GM10266 (cell line): ENCODE results near the gene CLINT1.

Experiments
- DNase-seq: peaks from one replicate; pipeline ENCODE4 v3.0.0; 2012; ENCODE audit errors: extremely low spot score
- CTCF ChIP-seq: IDR thresholded peaks from 2 replicates; pipeline ENCODE4 v1.5.1; 2012; ENCODE audit warnings: mild to moderate bottlenecking, low read depth; ENCODE audit not compliant: control insufficient read depth, insufficient read depth; ENCODE audit errors: missing control alignments

CLINT1 gene

GRCh38 chr5:157799578-157799977 is 59.4 kb downstream of the CLINT1 start:
- no peak for DNase-seq
- TF ChIP-seq CTCF, result no peak

GRCh38 chr5:157793301-157793700 is 65.6 kb downstream of the CLINT1 start:
- TF ChIP-seq CTCF, result no peak
- no peak for DNase-seq

- no peak for TF ChIP-seq CTCF
- no peak for DNase-seq
Measured at GRCh38 chr5:157785801-157786200, 73.1 kb downstream of the CLINT1 start.

GRCh38 chr5:157779221-157779620 is 79.7 kb downstream of the CLINT1 start:
- DNase-seq, result no peak
- TF ChIP-seq CTCF, result no peak

GRCh38 chr5:157778121-157778805 is 80.7 kb downstream of the CLINT1 start:
- no peak for DNase-seq
- no peak for TF ChIP-seq CTCF

GRCh38 chr5:157772127-157772526 is 86.8 kb downstream of the CLINT1 start:
- TF ChIP-seq CTCF, result no peak

GRCh38 chr5:157770665-157771064 is 88.3 kb downstream of the CLINT1 start:
- no peak for DNase-seq
- TF ChIP-seq CTCF, result no peak

More at GRCh38 chr5:157772127-157772526, 86.8 kb downstream of the CLINT1 start:
- DNase-seq, result no peak
